Embryonic facial prominence (tissue), 1 donor: ENCODE results near the gene UNC80.

Source experiments
- DNase-seq: peaks from one replicate; pipeline ENCODE4 v3.0.0-alpha.2; 2016; ENCODE audit errors: extremely low spot score

UNC80 gene

DNA sequence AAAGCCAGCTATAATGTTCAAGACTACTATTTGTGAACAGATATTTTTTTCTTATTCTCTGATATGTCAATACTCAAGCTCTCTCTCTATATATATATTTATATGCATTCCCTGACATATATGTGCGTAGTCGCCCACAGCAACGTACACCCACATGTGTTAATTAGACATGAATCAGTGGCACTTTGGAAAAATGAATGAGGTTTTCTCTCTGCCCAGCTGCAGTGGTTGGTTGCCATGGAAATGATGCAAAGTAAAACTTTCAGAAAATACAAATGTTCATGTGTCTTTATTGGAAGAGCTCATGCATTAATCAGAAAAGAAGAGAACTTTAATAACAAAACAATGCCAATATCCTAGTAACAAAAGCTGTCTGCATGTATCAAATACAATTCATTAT is 34.7 kb downstream of the UNC80 start:
- no peak for DNase-seq

DNA sequence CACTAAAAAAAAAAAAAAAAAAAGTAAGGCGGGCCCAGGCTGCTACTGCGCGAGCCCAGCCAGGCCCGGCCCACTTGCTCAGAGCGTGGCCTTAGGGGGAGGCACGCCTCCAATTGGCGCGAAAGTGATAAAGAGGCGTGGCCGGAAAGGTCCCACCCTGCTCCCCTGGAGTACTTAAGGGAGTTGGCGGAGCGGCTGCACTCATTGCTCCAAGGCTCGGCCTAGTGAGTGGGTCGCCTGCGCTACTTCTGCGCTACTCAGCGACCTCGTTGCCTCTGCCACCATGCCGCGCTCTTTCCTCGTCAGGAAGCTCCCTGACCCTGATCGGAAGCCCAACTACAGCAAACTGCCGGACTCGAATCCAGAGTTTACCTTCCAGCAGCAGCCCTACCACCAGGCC is 36.9 kb downstream of the UNC80 start:
- no peak for DNase-seq

DNA sequence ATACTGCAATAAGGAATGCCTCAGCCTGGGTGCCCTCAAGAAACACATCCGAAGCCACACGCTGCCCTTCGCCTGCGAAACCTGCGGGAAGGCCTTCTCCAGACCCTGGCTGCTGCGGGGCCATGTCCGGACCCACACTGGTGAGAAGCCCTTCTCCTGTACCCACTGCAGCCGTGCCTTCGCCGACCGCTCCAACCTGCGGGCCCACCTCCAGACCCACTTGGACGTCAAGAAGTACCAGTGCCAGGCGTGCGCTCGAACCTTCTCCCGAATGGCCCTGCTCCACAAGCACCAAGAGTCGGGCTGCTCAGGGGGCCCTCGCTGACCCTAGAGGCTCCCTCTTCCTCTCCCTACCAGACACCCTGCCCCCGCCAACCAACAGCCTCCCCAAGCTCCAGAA is 37.6 kb downstream of the UNC80 start:
- no peak for DNase-seq

DNA sequence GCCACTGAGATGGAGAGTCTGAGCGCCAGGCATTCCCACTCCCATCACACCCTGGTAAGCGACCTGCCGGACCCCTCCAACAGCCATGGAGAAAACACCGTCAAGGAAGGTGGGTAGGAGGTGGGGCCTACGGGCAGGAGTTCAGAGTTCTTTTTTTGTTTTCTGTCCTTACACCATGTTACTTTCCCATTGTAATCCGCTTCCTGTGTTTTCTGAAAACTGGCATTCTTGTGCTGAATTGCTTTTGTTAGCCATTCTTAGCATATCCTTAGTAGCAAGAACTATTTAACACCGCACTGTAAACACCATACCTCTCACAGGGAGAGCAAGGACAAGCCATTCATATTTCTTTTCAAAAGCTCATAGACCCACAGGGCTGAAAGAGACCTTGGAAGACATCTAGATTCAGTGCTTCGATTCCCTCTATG is 46.2 kb downstream of the UNC80 start:
- DNase-seq: no peak

DNA sequence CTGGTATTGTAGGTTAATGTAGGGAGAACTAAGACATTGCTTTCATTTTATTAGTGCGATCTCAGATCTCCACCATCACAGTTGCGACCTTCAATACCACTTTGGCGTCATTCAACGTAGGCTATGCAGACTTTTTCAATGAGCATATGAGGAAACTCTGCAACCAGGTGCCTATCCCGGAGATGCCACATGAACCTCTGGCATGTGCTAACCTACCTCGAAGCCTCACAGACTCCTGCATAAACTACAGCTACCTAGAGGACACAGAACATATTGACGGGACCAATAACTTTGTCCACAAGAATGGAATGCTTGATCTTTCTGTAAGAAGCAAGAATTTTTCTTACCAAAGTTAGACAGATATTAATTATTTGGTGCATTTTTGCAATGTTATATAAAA is 47.3 kb downstream of the UNC80 start:
- no peak for DNase-seq

DNA sequence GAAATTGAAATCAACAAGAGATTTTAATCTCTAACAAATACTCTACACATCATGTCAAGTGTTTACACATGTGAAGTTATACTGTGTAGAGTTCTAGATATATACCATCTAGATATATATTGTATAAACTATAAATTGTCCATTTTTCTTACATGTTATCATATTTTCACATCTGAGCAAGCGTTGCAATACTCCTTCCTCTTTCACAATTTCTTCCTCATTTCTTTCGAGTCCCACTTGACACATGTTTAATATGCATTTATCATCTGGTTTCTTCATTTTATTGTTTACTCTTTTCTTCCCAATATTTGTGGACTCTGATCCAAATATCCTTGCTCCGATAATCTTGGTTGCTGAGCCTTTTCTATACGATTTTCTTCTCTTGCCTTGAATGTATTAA is 50.2 kb downstream of the UNC80 start:
- DNase-seq: no peak

DNA sequence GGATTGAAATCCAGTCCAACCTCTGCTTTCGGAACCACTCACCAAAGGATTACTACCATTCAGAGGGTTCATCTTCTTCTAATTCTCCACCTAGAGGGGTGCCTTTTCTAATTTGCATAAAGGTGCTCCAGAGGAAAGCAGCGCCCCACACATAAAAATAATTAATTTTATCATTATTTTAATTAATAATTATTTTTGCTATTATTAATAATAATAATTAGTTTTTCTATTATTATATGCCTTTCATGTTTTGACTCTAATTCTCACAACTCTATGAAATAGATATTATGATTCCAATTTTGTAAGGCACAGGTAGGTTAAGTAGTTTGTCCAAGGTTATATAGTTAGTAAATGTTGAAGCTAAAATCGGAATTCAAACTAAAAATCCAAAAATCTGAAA is 51.9 kb downstream of the UNC80 start:
- DNase-seq: no peak

DNA sequence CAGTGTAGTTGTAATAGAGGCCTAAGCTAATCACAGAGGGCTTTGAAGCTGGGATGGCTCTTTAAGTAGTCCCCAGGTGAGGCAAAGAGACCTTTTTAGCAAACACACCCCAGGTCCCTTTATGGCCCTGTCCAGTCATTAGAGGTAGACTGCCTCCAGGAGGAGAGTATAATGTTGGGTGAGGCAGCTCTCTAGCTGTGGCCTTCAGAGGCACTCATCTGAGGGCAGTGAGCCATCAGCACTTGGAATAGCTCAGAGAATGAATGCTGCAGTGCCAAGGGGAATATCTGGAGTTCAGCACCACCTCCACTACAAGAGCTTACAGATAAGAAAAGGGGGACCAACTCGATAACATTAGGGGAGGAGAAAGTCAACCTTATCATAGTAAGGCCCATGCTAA is 52.8 kb downstream of the UNC80 start:
- no peak for DNase-seq

DNA sequence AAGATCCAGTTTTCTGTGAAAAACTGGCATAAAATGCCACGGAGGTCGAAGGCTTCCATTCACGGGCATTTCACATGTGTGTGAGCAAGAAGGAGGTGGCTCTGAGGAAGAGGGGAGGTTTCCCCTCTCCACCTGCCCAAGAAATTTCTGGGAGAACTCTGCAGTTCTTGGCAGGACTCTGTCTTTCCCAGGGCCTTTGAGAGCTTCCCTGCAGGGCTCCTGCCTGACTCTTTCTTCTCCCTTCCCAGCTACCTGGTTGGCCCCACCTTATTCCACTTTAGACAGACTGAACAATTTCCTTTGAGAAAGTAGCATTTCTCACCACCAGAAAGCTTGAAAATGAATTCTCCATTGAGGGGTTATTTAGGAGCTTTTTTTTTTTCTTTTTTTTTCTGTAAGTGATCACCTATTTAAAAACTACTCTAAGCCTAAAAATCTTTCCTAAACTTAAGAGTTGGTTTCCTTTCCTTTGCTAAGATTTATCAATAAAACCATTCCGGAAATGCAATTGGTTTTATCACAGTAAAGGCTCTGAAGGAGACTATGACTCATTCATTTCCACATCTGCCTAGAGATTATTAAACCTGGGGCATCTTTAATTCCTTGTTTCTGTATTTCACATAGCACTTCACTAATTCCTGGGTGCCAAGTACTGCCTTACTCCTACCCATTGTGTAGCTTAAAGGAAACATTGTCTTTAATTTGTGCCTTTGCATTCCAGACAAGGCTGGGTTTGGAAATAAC is 59.3 kb downstream of the UNC80 start:
- DNase-seq: no peak

DNA sequence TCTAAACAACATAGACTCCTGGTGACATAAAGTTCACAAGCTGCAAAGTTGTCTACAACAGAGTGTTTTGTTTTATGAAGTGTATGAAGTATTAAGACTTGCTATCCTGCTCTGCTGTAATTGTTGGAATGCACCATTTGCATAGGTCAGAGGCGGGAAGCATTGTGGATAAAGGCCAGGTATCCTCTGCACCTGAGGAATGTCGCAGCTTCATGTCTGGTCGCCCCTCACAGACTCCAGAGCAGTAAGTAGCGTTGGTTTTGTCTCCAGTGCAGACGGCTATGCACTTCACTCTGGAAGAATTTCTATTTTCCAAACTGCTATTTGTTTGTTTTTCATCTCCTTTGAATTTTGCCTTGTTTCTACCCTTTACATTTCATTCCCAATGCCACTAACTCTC is 63.1 kb downstream of the UNC80 start:
- no peak for DNase-seq

DNA sequence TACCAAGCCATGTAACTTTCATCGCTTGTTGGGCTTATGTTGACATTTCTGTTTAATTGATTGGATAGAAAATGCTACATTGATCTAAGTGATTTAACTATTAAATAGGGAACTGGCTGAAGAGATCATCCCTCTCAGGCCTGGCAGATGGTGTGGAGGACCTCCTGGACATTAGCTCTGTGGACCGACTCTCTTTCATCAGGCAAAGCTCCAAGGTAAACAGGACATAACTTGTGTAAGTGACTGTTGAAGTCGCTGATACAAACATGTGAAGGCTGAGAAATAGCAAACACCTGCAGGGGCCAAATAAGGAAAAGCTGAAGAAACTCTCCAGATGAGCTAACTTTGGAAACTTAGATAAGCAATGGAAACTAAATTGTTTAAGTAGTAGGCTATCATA is 68.8 kb downstream of the UNC80 start:
- DNase-seq: no peak

DNA sequence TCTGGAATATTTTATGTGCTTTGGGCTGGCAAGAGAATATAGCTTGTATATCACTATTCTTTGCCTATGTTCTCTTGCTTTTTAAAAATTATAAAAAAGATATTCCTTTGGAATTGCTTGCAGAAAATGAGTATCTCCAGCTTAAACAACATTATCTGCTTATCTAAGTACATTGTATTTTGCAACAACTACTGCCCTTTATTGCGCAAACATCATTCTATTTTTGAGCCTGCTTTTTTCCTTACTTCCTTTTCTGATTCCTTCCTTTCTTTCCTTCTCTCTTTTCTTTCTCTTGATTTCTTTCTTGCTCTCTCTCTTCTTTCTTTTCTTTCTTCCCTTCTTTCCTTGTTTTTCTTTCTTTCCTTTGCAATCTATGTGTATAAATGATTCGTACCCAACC is 74.0 kb downstream of the UNC80 start:
- DNase-seq: no peak

DNA sequence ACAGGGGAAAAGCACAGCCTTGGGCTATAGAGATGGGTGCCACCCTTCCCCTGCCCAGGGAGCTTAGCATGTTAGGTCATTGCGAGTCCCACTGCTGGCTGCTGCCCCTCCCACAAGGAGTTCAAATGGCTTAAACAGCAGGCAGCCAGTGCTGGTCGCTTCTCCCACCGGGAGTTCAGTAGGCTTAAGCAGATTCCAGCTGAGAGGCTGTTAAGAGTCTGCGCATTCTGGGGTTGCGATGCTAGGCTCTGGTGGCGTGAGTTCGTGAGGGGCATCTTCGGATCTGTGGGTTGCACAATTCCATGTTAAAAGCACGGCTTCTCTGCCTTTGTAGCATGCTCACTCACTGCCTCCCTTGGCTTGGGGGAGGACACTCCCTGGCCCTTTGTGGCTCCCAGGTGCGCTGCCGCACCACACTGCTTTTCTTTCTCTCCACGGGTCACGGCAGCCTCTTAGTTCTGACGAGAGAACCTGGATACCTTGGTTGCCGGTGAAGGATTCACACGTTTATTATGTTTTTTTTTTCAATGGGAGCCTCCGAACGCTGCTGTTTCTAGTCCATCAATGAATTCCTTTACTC is 93.2 kb downstream of the UNC80 start:
- no peak for DNase-seq

DNA sequence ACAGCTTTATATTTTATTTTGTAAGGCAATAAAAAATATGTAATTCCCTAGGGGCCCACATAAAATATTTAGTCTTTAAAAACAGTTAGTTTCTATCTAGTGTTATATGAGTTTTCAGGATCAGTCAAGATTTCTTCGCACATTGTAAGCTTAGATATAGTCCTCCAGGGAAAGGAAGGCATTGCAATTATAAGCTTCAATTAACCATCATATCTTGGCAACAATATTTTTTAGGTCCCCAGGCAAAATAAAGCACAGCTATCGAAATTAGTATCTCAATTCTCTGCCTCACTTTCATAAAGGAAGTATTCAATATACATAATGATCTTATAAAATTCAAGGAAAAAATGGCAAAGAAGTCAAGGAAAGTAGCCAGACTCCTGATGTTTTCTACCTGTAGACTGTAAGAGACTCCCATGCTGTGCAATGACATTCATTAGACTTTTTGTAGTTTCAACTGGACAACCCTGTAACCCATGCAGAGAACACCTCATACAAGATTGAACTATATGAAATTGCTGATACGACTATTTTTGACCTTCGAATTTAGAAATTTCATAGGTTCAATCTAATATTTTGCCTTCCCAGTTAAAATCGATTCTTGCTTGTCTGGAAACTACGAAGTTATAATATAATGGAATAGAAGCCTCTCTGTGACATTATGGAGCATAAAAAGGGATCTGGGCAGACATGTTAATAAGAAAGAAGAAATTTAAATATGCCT is 96.8 kb downstream of the UNC80 start:
- no peak for DNase-seq

DNA sequence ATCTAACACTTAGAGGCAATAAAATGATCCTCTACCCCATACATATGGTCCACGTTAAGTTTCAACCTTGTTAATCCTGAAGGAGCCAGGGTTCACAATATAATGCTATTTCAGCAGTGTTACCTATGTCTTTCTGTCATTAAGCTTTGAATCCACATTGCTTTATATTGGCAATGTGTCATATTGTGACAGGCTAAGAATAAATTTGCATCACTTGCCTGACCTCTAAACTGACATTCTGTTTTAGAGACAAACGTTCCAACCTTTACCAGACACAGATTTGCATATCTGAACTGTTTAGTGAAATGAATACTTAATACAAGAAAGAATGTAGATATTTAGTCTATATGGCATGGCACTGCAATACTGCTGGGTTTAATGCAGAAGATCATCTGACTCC is 98.4 kb downstream of the UNC80 start:
- DNase-seq: no peak

DNA sequence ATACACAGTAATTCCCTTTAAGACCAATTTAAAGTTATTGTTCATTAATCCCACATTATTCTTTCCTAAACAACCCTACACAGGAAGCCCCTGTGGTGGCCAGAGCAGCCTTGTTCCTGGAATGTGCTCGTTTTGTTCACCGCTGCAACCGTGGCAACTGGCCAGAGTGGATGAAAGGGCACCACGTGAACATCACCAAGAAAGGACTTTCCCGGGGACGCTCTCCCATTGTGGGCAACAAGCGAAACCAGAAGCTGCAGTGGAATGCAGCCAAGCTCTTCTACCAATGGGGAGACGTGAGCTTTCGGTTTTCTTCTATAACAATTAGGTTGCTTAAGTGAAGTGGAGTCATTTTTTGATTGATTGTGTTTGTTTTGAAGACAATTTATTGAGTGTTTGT is 101.0 kb downstream of the UNC80 start:
- no peak for DNase-seq

DNA sequence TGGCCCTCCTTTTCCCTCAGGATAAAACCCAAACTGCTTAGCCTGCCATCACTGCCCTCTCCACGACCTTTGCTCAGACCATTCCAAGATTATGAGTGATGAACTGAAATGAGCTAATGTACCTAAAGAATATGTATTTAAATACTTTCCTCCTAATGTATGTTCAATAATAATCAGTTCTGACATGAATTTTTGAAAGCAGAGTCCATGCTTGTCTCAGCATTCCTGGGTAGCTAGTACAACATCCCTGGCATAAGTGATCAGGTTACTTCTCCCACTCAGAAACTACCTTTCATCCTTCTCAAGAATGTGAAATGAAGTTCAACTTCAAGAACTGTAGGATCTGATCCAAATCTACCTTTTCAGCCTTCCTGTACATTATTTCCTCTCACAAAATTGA is 103.6 kb downstream of the UNC80 start:
- DNase-seq: no peak

DNA sequence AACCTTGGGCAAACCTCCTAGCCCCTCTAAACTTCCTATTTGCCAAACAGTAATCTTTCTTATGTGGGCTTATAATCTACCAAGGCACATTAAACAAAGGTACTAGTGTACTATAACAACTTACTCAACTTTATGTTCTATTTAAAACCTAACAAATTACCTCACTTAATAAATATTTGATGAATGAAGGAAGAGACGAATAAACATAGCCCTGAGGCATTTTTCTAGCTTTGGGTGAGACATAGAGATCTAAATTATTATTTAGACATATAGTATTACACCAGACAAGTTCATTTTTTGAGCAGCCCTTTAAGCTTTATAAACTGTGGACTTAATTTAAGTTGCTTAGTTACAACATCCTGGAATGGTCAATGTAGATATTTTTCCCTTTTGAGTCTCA is 104.6 kb downstream of the UNC80 start:
- no peak for DNase-seq

DNA sequence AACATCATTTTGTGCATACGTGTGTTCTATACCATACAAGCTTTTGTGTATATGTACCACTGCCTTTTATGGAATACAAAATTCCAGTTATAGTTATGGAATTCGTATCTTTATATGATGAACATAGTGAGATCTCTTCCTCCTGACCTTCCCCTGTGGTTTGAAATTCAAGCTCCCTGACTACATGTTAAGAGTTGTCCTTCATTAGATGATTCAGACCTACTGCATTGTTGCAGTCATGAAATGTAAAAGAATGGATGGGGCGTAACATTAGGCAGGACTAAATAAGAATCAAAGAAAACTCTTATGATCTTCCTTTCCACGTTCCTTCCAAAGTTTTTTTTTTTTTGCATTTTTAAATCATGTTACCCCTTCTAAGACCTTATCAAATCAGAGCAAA is 107.1 kb downstream of the UNC80 start:
- no peak for DNase-seq

DNA sequence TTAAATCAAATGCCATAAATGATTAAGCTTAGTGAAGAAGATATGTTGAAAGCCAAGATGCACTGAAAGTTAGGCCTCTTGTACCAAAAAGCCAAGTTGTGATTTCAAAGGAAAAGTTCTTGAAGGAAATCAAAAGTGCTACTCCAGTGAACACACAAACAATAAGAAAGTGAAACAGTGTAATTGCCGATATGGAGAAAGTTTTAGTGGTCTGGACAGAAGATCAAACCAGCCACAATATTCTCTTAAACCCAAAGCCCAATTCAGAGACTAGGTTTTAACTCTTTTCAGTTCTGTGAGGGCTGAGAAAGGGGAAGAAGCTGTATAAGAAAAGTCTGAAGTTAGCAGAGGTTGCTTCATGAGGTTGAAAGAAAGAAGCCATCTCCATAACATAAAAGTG is 129.0 kb downstream of the UNC80 start:
- no peak for DNase-seq

DNA sequence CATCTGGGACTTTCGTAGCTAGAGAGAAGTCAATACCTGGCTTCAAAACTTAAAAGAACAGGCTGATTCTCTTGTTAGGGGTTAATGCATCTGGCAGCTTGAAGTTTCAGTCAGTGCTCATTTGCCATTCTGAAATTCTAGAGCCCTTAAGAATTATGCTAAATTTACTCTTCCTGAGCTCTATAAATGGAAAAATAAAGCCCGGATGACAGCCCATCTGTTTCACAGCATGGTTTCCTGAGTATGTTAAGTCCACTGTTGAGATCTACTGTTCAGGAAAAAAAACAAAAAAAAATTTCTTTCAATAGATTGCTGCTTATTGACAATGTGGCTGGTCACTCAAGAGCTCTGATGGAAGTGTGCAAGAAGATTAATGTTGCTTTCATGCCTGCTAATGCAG is 129.5 kb downstream of the UNC80 start:
- no peak for DNase-seq

DNA sequence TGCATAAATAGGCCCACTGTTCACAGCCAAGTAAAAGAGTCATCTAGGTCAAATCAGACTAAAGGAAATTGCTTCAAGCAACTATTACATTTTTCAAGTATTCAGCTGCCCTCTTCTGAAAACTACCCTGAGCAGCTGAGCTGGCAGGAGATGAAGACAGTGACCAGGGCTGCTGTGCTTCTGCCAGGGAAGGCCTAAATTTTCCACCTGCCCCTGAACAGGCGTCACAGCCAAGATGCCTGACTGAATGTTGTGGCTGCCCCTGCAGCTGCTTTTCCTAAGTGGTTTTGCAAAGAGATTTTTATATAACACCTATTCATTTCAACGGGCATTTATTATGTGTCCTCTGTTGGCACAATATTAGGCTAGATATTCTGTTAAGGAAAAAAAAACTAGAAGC is 134.1 kb downstream of the UNC80 start:
- no peak for DNase-seq

DNA sequence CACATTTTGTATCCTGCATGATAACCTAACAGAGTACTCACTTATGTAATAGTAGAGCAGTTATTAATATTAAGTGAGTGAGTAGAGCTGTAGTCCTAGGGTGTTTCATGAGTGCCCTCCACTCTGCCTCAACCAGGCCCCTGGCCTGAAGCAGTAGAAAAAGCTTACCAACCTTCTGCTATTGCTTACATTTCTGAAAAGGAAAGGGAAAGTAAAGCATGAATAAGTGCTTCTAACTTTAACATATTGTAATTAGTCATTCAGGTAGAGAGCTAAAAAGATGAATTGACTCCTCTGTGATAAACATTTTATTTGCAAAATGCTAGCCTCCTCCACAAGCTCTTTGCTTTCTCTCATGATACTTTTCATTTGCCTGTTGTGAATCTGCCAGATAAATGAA is 136.1 kb downstream of the UNC80 start:
- no peak for DNase-seq
